SH-SY5Y (cell line): ENCODE measurements around the gene NEGR1.

ENCODE experiments used
- GATA2 ChIP-seq: IDR thresholded peaks from 2 replicates; pipeline ENCODE4 v1.6.1; 2011; ENCODE audit warnings: mild to moderate bottlenecking, low read depth, low read length
- GATA3 ChIP-seq: IDR thresholded peaks from 2 replicates; pipeline ENCODE4 v1.6.1; 2011; ENCODE audit warnings: low read depth, mild to moderate bottlenecking, low read length, moderate library complexity

GRCh38 chr1:71390518-71390917 lies 891.8 kb downstream of the NEGR1 start:
- TF ChIP-seq GATA2, result no peak
- no peak for TF ChIP-seq GATA3
